ENCODE data around the gene ALDH3B1. TPM values are rescaled to one million over a fixed set of nuclear protein-coding genes. Genes with fewer than 3 reads are reported as not detected.

The ALDH3B1 gene
- total RNA-seq, 1 donor from 2014 or later = 1.3 TPM

GRCh38 chr11:68013611-68014156, 3.6 kb downstream of the ALDH3B1 start:
- DNase-seq (ENCODE audit: low read depth in 2 of 2) = no peak

DNA sequence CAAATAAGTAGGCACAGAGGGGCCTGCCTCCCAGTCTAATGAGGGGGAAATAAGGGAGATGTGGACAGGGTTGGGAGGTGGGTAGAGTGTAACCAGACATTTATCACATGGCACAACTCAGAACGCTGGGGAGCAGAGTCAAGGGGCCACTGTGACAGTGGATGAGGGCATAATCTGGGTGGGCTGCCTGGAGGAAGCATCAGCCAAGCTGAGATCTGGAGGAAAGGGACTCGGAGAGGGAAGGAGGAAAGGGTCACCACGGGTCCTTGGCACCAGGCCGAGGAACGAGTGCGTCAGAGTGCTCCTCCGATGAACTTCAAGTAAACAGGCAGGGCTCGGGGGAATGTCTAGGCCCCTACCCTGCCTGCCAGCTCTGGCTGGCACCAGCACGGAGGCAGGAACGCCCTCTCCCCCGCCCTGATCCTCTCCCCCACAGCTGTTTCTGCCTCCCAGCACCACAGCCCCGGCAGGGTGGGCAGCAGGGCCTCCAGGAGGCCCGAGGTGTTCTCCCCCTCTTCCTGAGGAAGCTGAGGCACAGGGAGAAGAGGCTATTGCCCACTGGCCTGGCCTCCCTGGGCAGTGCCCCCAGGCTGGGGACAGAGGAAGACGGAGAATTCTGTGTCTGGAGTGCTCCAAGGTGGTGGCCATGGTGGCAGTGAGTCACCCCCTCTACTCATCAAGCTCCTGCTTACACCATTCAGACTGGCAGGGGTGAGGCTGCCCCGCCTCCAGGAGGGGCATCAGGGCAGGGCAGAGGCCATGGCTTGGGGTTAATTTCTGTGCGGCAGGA, 4.2 kb downstream of the ALDH3B1 start:
- peak in 1 of 2 donors; percentile 66 for DNase-seq (ENCODE audit: low read depth in 2 of 2)

DNA sequence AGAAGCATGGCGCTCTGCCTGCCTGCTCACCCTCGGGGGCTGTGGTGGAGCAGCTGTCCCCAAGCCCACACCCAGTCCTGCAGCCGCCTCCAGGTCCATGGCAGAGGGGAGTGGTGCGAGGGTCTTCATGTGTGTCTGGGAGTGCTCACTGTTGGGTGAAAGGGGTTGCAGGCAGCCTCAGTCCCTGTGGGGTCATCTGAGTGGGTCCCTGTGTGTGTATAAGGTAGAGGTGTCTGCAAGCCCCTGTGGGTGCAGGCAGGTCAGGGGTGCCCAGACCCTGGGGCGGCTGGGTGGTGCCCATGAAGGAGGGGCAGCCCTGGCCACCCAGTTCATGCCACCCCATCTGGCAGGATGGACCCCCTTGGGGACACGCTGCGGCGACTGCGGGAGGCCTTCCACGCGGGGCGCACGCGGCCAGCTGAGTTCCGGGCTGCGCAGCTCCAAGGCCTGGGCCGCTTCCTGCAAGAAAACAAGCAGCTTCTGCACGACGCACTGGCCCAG, 4.9 kb downstream of the ALDH3B1 start:
- no peak for DNase-seq (ENCODE audit: low read depth in 2 of 2)

- no peak for DNase-seq (ENCODE audit: low read depth in 2 of 2)
These were observed 5.3 kb downstream of the ALDH3B1 start for GRCh38 chr11:68015467-68015866.

GRCh38 chr11:68016161-68016903, 6.2 kb downstream of the ALDH3B1 start:
- DNase-seq (ENCODE audit: low read depth in 2 of 2) = no peak

- DNase-seq (ENCODE audit: low read depth in 2 of 2) = no peak
These were observed 7.0 kb downstream of the ALDH3B1 start for GRCh38 chr11:68016904-68017817.

- no peak for DNase-seq (ENCODE audit: low read depth in 2 of 2)
These were observed 8.0 kb downstream of the ALDH3B1 start for GRCh38 chr11:68017980-68018729.

DNA sequence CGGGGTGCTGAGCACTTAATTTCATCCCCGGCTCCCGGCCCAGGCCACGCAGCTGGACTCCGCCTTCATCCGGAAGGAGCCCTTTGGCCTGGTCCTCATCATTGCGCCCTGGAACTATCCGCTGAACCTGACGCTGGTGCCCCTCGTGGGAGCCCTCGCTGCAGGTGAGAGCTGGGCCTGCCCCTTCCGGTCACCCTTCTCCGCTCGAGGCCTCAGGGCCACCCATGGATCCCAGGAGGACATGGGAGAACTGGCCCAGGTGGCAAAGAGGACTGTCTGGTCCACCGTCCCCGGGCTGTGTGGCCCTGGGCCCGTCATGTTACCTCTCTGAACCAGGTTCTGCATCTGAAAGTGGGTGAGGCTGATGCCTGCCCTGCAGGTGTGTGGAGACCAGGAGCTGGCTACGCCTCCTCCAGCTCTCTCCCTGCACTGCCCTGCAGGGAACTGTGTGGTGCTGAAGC, 8.6 kb downstream of the ALDH3B1 start:
- DNase-seq (ENCODE audit: low read depth in 2 of 2) = no peak

DNA sequence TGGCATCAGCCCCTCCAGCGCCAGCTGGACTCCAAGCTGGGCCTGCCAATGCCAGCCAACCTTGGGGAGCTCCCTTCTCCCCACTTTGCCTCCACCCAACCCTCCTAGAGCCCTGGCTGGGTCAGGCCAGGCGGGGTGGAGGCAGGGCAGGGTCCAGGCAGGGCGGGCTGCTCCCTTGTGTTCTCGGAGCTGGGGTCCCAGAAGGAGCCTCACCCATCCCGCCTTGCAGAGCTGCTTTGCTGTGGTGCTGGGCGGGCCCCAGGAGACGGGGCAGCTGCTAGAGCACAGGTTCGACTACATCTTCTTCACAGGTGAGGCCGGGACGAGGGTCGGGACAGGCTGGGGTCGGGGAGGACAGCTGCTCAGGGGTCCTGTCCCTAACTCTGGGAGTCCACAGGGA, 9.4 kb downstream of the ALDH3B1 start:
- no peak for DNase-seq (ENCODE audit: low read depth in 2 of 2)

- DNase-seq (ENCODE audit: low read depth in 2 of 2) = peak in 1 of 2 donors; percentile 42
These were observed 10.4 kb downstream of the ALDH3B1 start for GRCh38 chr11:68020575-68020974.

DNA sequence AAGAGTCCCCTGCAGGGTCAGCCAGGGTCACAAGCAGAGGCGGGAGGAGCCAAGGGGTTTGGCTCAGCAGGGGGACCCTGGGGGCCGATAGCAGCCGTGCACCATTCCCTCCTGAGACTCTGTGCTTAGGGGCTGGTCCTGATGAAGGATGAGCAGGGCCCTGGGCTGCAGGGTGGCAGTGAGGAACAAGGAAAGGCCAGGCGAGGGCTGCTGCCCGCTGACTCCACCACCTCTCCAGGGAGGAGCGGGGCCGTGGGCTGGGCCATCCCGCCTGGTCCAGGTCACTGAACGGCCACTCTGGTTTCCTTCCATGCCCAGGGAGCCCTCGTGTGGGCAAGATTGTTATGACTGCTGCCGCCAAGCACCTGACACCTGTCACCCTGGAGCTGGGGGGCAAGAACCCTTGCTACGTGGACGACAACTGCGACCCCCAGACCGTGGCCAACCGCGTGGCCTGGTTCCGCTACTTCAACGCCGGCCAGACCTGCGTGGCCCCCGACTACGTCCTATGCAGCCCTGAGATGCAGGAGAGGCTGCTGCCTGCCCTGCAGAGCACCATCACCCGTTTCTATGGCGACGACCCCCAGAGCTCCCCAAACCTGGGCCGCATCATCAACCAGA, 11.2 kb downstream of the ALDH3B1 start:
- no peak for DNase-seq (ENCODE audit: low read depth in 2 of 2)

- DNase-seq (ENCODE audit: low read depth in 2 of 2) = no peak
These were observed 12.4 kb downstream of the ALDH3B1 start for GRCh38 chr11:68022531-68022930.

- DNase-seq (ENCODE audit: low read depth in 2 of 2) = no peak
These were observed 14.4 kb downstream of the ALDH3B1 start for GRCh38 chr11:68024508-68024907.

DNA sequence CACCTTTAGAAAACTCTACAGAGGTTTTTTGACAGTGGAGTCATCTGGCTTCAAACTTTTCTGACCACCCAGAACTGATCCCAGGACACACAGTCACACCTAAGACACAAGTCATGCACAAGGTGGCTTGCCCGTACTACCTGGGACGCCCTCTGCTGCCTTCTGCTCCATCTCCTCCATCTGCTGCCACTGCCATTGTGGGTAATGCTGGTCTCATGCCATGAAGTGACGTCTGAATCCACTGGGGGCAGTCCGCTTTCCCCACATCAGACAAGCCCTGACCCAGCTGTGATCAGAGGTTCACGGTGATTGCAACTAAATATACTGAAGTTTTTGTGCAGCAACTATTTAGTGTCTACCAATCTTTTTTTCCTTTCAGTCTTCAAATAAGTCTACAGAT, 14.9 kb downstream of the ALDH3B1 start:
- no peak for DNase-seq (ENCODE audit: low read depth in 2 of 2)

- DNase-seq (ENCODE audit: low read depth in 2 of 2) = no peak
These were observed 16.4 kb downstream of the ALDH3B1 start for GRCh38 chr11:68026391-68027105.

DNA sequence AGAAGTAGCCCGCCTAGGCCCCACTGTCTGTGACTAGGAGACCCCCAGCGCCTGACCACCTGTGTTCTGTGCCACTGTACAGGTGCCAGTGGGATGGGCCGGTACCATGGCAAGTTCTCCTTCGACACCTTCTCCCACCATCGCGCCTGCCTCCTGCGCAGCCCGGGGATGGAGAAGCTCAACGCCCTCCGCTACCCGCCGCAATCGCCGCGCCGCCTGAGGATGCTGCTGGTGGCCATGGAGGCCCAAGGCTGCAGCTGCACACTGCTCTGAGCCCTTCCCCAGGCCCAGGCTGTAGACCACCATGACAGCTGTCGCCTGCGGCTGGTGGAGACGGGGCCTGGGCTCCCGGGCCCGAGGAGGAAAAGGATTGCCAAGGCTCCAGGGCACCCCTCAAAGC, 17.5 kb downstream of the ALDH3B1 start:
- DNase-seq (ENCODE audit: low read depth in 2 of 2) = no peak

DNA sequence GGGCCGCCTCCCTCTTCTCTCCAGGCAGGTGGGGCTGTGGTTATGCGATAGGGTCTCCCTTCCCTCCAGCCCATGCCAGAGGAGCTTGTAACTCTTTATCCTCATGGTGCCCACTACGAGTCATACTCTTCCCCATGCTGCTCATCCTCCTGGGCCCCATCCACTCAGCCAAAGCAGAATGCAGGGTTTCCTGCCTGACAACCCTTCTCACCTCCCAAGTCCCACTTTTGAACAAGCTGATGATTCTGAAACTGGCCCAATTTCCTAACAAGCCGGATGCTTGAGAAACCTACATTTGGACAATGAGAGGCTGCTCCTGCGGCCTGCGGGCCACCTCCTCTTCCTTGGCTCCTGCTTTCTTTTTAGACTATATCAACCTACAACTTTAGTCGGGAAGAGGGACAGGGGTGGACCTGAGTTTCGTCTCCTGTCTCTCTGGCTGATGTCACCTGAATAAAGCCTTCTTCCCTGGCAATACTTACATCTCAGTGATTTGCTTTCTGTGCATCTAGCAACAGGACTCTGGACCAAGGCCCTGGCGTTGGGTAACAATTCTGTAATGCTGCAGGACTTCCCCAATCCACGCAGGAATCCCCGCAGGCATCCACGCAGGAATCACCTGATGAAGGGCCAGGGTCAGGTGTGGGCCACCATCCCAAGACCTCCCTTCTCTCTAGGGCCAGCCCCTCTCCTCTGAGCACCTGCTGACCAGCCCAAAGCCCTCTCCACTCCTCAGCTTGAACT, 18.8 kb downstream of the ALDH3B1 start:
- no peak for DNase-seq (ENCODE audit: low read depth in 2 of 2)

- peak; percentile 98 to 99 for DNase-seq (ENCODE audit: low read depth in 2 of 2)
These were observed 20.4 kb downstream of the ALDH3B1 start, which contains the start of gene NDUFS8 for GRCh38 chr11:68030318-68031143. NDUFS8 (plus strand) TSS chr11:68030681; CDS start chr11:68032152, 1,471 bp downstream.

Measured in dermis microvascular lymphatic vessel endothelial cell (primary cell).